HepG2 (cell line): Measurements from ENCODE around the gene SPATA25. TPM values are rescaled to one million over a fixed set of nuclear protein-coding genes. Genes with fewer than 3 reads are reported as not detected.

Experiments
- FIP1L1 ChIP-seq: fragments of 200-400 bp; formaldehyde crosslinking; IDR thresholded peaks from 2 replicates; pipeline ENCODE4 v1.6.1; 2018; ENCODE audit warnings: low read depth, mild to moderate bottlenecking, low read length, moderate library complexity, borderline replicate concordance; ENCODE audit not compliant: insufficient read depth
- HNF4G ChIP-seq, 2 experiments: sonication (generic) in 1 of 2; formaldehyde crosslinking in 1 of 2; IDR thresholded peaks; 2 replicates each; pipeline versions ENCODE4 v1.4.0 to v1.6.1; 2011 to 2020; ENCODE audit warnings: borderline replicate concordance in 2 of 2, low read depth in 2 of 2, mild to moderate bottlenecking in 2 of 2, low read length in 1 of 2, missing genetic modification reagents in 1 of 2, moderate library complexity in 1 of 2
- HNRNPK ChIP-seq: fragments of 200-400 bp; formaldehyde crosslinking; IDR thresholded peaks from 2 replicates; pipeline ENCODE4 v1.6.1; 2018; ENCODE audit warnings: low read length, low read depth, moderate library complexity, mild to moderate bottlenecking; ENCODE audit not compliant: poor library complexity, severe bottlenecking
- HOXA5 ChIP-seq: sonication (generic); formaldehyde crosslinking; IDR thresholded peaks from 2 replicates; pipeline ENCODE4 v1.4.0; 2020; ENCODE audit warnings: missing genetic modification reagents
- ISL2 ChIP-seq: sonication (generic); formaldehyde crosslinking; IDR thresholded peaks from 2 replicates; pipeline ENCODE4 v1.5.0; 2020; ENCODE audit warnings: missing genetic modification reagents
- PAWR ChIP-seq: sonication (generic); formaldehyde crosslinking; IDR thresholded peaks from 2 replicates; pipeline ENCODE4 v1.4.0; 2020; ENCODE audit warnings: missing genetic modification reagents, mild to moderate bottlenecking, borderline replicate concordance
- RBFOX2 ChIP-seq: fragments of 200-400 bp; formaldehyde crosslinking; IDR thresholded peaks from 2 replicates; pipeline ENCODE4 v1.6.1; 2017; ENCODE audit warnings: low read depth, mild to moderate bottlenecking, low read length
- SETDB1 ChIP-seq: sonication (generic); formaldehyde crosslinking; IDR thresholded peaks from 2 replicates; pipeline ENCODE4 v1.5.1; 2020; ENCODE audit warnings: missing genetic modification reagents, mild to moderate bottlenecking, borderline replicate concordance
- SP140L ChIP-seq: sonication (generic); formaldehyde crosslinking; IDR thresholded peaks from 2 replicates; pipeline ENCODE4 v1.4.0; 2020; ENCODE audit warnings: missing genetic modification reagents, borderline replicate concordance
- TARDBP ChIP-seq: sonication (generic); formaldehyde crosslinking; IDR thresholded peaks from 2 replicates; pipeline ENCODE4 v1.8.0; 2022; ENCODE audit warnings: mild to moderate bottlenecking, missing genetic modification reagents
- TCF7 ChIP-seq: sonication (generic); IDR thresholded peaks from 2 replicates; pipeline ENCODE4 v1.6.1; 2016; ENCODE audit warnings: antibody characterized with exemption, low read depth
- ZBTB38 ChIP-seq: sonication (generic); formaldehyde crosslinking; IDR thresholded peaks from 2 replicates; pipeline ENCODE4 v1.5.1; 2020; ENCODE audit warnings: mild to moderate bottlenecking, missing genetic modification reagents
- ZFP36L1 ChIP-seq: sonication (generic); formaldehyde crosslinking; IDR thresholded peaks from 2 replicates; pipeline ENCODE4 v1.8.0; 2022; ENCODE audit warnings: mild to moderate bottlenecking, missing genetic modification reagents, moderate library complexity
- ZNF607 ChIP-seq: sonication (generic); formaldehyde crosslinking; IDR thresholded peaks from 2 replicates; pipeline ENCODE4 v1.5.1; 2020; ENCODE audit warnings: missing genetic modification reagents, mild to moderate bottlenecking, borderline replicate concordance
- ZNF619 ChIP-seq: sonication (generic); formaldehyde crosslinking; IDR thresholded peaks from 2 replicates; pipeline ENCODE4 v1.4.0; 2020; ENCODE audit warnings: mild to moderate bottlenecking, missing genetic modification reagents
- ZNF713 ChIP-seq: sonication (generic); formaldehyde crosslinking; IDR thresholded peaks from 2 replicates; pipeline ENCODE4 v1.4.0; 2020; ENCODE audit warnings: mild to moderate bottlenecking, missing genetic modification reagents
- ZNF816 ChIP-seq: sonication (generic); formaldehyde crosslinking; IDR thresholded peaks from 2 replicates; pipeline ENCODE4 v1.8.0; 2022; ENCODE audit warnings: missing genetic modification reagents, mild to moderate bottlenecking, borderline replicate concordance
- polyA plus RNA-seq, 8 experiments: library from polyadenylated mRNA; depleted of rRNA in 3 of 8; stranded (reverse) in 7 of 8; unstranded in 1 of 8; fragments of >200 nt; fragmentation: Illumina TruSeq in 4 of 8; extraction: Trizol in 4 of 8; gene quantifications; 2 replicates each; pipeline versions ENCODE4 v1.2.1 to v1.2.3, GENCODE V29; 2011 to 2016; ENCODE audit warnings: low read depth in 4 of 8, missing spikeins in 1 of 8, mixed read lengths in 1 of 8; ENCODE audit not compliant: insufficient read depth in 1 of 8
- total RNA-seq, 5 experiments: library from RNA; depleted of rRNA; stranded (reverse); fragments of >200 nt; fragmentation: Illumina TruSeq; extraction: Trizol; gene quantifications; 2 replicates each; pipeline ENCODE4 v1.2.3, GENCODE V29; 2016; ENCODE audit warnings: low read depth in 1 of 5
- TF ChIP-seq, protein P1 (sequence below): sonication (generic); formaldehyde crosslinking; conservative IDR thresholded peaks from 2 replicates; pipeline ENCODE4 v1.4.0; 2020; ENCODE audit warnings: missing genetic modification reagents
- TF ChIP-seq, protein P2 (sequence below): IDR thresholded peaks from 2 replicates; pipeline ENCODE4 v1.6.1; 2016; ENCODE audit warnings: low read depth, control low read depth

SPATA25 gene
- total and polyA plus RNA-seq, 2 of the 13 experiments (the other 11 are each of a cell fraction or from before 2014, with no cell fraction given) = 4.8 to 7.6 TPM

DNA sequence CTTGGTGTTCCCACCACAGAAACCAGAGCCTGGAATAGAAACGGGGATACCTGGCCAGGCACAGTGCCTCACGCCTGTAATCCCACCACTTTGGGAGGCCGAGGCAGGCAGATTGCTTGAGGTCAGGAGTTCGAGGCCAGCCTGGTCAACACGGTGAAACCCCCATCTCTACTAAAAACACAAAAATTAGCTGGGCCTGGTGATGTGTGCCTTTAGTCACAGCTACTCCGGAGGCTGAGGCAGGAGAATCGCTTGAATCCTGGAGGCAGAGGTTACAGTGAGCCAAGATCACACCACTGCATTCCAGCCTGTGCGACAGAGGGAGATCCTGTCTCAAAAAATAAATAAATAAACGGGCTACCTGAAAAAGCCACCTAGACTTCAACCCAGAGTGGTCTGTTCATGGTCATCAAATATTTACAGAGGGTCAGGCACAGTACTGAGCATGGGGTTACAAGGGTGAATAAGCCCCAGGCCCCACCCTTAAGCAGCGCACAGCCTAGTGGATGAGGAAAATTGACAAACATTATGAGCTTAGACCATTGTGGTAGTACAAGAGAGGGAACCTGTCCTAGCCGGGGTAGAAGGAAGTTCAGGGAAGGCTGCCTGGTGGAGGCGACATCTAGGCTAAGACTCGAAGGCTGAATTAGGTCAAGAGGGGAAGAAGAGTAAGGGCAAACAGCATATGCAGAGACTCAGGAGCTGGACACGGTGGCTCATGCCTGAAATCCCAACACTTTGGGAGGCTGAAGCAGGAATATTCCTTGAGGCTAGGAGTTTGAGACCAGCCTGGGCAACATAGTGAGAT, 39.9 kb upstream of the SPATA25 start (continued):
- TF ChIP-seq FIP1L1 (no peak), ZNF619 (0 out of 2 replicates have a peak, but pooled peaks have one; percentile 40), TARDBP (peak; percentile 95), ZBTB38 (peak; percentile 66), ZNF607 (CRISPR knock-in tag) (peak; percentile 83), SP140L (CRISPR knock-in tag) (peak; percentile 87; the same call in 1 of the 2 replicates), HNRNPK (no peak), PAWR (no peak), HOXA5 (CRISPR knock-in tag) (peak; percentile 24; the same call in 1 of the 2 replicates), HNF4G (IDR thresholded peaks at IDR 0.05; ENCODE audit: borderline replicate concordance, low read depth, low read length) (peak; percentile 83), HNF4G (CRISPR knock-in tag; IDR thresholded peaks at IDR 0.05; ENCODE audit: borderline replicate concordance, low read depth) (peak; percentile 74; the same call in 1 of the 2 replicates), ZFP36L1 (peak; percentile 74; the same call in 1 of the 2 replicates), ISL2 (CRISPR knock-in tag) (peak; percentile 82; the same call in 1 of the 2 replicates), ZNF713 (peak; percentile 31; the same call in 1 of the 2 replicates), SETDB1 (CRISPR knock-in tag) (no peak), ZNF816 (CRISPR knock-in tag) (0 out of 2 replicates have a peak, but pooled peaks have one; percentile 8), RBFOX2 (no peak), TCF7 (peak; percentile 40)
- TF ChIP-seq, protein P1, sequence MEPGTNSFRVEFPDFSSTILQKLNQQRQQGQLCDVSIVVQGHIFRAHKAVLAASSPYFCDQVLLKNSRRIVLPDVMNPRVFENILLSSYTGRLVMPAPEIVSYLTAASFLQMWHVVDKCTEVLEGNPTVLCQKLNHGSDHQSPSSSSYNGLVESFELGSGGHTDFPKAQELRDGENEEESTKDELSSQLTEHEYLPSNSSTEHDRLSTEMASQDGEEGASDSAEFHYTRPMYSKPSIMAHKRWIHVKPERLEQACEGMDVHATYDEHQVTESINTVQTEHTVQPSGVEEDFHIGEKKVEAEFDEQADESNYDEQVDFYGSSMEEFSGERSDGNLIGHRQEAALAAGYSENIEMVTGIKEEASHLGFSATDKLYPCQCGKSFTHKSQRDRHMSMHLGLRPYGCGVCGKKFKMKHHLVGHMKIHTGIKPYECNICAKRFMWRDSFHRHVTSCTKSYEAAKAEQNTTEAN (CRISPR knock-in tag) = peak; percentile 87; the same call in 1 of the 2 replicates
- TF ChIP-seq, protein P2, sequence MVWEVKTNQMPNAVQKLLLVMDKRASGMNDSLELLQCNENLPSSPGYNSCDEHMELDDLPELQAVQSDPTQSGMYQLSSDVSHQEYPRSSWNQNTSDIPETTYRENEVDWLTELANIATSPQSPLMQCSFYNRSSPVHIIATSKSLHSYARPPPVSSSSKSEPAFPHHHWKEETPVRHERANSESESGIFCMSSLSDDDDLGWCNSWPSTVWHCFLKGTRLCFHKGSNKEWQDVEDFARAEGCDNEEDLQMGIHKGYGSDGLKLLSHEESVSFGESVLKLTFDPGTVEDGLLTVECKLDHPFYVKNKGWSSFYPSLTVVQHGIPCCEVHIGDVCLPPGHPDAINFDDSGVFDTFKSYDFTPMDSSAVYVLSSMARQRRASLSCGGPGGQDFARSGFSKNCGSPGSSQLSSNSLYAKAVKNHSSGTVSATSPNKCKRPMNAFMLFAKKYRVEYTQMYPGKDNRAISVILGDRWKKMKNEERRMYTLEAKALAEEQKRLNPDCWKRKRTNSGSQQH = no peak
